Left ventricle myocardium inferior (tissue), 1 donor: ENCODE measurements around the gene ZNF195. TPM values are rescaled to one million over a fixed set of nuclear protein-coding genes. Genes with fewer than 3 reads are reported as not detected.
"Not testable (repeated sequence)": the region's sequence is repeated elsewhere in the genome, so short reads cannot be mapped to it uniquely, and the experiment has no call there.

Source experiments
- DNase-seq: peaks from one replicate; pipeline ENCODE4 v3.0.0-alpha.2; 2020
- H3K27ac ChIP-seq: fragments of 200-600 bp; replicated peaks from 2 replicates; pipeline ENCODE4 v1.8.0; 2021
- H3K27me3 ChIP-seq: fragments of 200-600 bp; 2 replicates; pipeline ENCODE4 v1.8.0; 2021; ENCODE audit warnings: low read depth
- H3K36me3 ChIP-seq: fragments of 200-600 bp; 2 replicates; pipeline ENCODE4 v1.8.0; 2021
- H3K4me1 ChIP-seq: fragments of 200-600 bp; 2 replicates; pipeline ENCODE4 v1.8.0; 2021
- H3K4me3 ChIP-seq: fragments of 200-600 bp; 2 replicates; pipeline ENCODE4 v1.8.0; 2021; ENCODE audit warnings: mild to moderate bottlenecking, moderate library complexity
- H3K9me3 ChIP-seq: fragments of 200-600 bp; replicated peaks from 2 replicates; pipeline ENCODE4 v1.8.0; 2021
- CTCF ChIP-seq: fragments of 200-600 bp; IDR thresholded peaks from 2 replicates; pipeline ENCODE4 v1.8.0; 2021; ENCODE audit warnings: antibody characterized with exemption, mild to moderate bottlenecking, borderline replicate concordance
- intact Hi-C: fragments of 100-400 bp; cut with micrococcal nuclease; formaldehyde crosslinking; loops from one replicate; pipeline ENCODE4 v1.11.0; 2022
- total RNA-seq: library from RNA; stranded (reverse); fragmentation: NEBNext Ultra II Directional; extraction: Animal tissue kit (Norgen Biotek cat#: 25700); gene quantifications from one replicate; pipeline ENCODE4 v1.2.1, GENCODE V29; 2021
- donor health status: DM: no; HTN: yes; CAD: no; lungs with severe emphysema.

Gene ZNF195
- total RNA-seq, 1 donor from 2014 or later = 8.2 TPM

DNA sequence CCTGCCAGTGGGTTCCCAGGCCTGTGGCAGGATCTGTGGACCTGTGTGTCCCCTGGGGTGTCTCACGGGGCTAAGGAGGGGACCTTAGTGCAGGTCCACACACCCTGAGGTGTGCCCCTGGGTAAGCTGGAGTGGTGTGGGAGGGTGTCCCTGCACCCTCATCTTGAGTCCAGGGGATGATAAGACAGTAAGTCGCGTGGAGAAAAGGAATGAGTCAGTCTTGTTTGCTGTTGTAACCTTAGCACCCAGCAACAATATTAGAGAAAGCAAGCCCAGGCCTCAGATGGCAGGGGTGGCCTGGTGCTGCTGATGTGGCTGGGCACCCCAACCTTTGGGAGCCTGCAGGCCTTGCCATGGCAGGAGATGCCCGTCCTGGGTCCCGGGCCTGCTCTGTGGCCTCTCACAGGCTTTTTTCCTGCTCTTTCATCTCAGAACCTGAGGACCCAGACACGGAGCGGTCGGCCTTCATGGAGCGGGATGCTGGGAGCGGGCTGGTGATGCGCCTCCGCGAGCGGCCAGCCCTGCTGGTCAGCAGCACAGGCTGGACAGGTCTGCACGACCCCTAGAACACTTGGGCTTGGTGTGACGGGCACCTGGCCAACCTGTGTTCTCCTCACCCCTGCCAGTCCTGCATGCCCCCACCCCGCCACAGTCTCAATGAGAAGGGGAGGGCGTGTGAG lies 23.4 kb upstream of the ZNF195 start:
- H3K27ac ChIP-seq, H3K9me3 ChIP-seq, DNase-seq, H3K4me3 ChIP-seq, H3K4me1 ChIP-seq, H3K27me3 ChIP-seq, H3K36me3 ChIP-seq: not testable (repeated sequence)
- intact Hi-C loops = loop anchor here (10.0 kb wide), 1 partner anchor 58 kb away; no protein-coding TSS in a partner anchor

- not testable (repeated sequence) for H3K4me3 ChIP-seq, H3K9me3 ChIP-seq, H3K27ac ChIP-seq, H3K36me3 ChIP-seq, H3K4me1 ChIP-seq, H3K27me3 ChIP-seq, DNase-seq
- intact Hi-C loops = loop anchor here (10.0 kb wide), 1 partner anchor 56 kb away; no protein-coding TSS in a partner anchor
Measured at GRCh38 chr11:3401052-3401451, 22.1 kb upstream of the ZNF195 start.

DNA sequence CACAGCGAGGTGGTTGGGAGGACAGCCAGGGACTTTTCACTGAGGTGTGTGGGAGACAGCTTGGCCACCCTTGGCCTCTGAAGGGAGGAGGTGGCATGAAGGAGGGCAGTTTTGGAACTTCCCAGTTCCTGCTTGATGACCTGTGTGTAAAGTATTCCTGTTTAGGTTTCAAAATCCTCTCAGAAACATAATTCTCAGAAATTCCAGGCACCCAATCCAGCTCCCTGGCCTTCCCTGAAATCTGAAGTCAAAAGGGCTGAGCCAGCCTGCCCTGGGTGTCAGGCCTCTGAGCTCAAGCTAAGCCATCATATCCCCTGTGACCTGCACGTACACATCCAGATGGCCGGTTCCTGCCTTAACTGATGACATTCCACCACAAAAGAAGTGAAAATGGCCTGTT lies 19.6 kb upstream of the ZNF195 start:
- H3K36me3 ChIP-seq, H3K4me1 ChIP-seq, H3K4me3 ChIP-seq, H3K9me3 ChIP-seq, DNase-seq, intact Hi-C loops, H3K27me3 ChIP-seq, H3K27ac ChIP-seq: not testable (repeated sequence)

- H3K36me3 ChIP-seq, H3K27me3 ChIP-seq, DNase-seq, H3K27ac ChIP-seq, H3K4me3 ChIP-seq, H3K4me1 ChIP-seq, intact Hi-C loops, H3K9me3 ChIP-seq: not testable (repeated sequence)
Measured at GRCh38 chr11:3398106-3398505, 19.2 kb upstream of the ZNF195 start.

DNA sequence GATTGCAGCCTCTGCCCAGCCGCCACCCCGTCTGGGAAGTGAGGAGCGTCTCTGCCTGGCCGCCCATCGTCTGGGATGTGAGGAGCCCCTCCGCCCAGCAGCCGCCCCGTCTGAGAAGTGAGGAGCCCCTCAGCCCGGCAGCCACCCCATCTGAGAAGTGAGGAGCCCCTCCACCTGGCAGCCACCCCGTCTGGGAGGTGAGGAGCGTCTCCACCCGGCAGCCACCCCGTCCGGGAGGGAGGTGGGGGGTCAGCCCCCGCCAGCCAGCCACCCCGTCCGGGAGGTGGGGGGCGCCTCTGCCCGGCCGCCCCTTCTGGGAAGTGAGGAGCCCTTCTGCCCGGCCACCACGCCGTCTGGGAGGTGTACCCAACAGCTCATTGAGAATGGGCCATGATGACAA lies 18.3 kb upstream of the ZNF195 start:
- H3K27ac ChIP-seq, intact Hi-C loops, H3K4me1 ChIP-seq, DNase-seq, H3K27me3 ChIP-seq, H3K36me3 ChIP-seq, H3K9me3 ChIP-seq, H3K4me3 ChIP-seq: not testable (repeated sequence)

DNA sequence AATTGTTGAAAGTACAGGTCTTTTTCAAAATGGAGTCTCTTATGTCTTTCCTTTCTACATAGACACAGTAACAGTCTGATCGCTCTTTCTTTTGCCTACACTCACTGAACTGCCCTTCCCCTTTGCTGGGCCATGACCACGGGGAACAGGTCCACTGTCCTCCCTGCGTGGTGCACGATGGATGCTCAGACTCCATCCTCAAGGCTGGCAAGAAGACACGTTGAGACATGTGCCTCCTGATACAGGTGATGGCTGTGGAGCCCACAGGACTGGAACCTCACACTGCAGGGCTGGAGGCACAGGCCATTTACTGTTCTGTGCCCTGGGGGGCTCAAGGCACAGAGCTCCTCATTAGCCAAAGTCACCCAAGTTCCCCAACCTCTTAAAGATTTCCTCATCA lies 16.5 kb upstream of the ZNF195 start:
- H3K27ac ChIP-seq, H3K27me3 ChIP-seq, H3K36me3 ChIP-seq, H3K9me3 ChIP-seq, H3K4me1 ChIP-seq, H3K4me3 ChIP-seq, intact Hi-C loops, DNase-seq: not testable (repeated sequence)

DNA sequence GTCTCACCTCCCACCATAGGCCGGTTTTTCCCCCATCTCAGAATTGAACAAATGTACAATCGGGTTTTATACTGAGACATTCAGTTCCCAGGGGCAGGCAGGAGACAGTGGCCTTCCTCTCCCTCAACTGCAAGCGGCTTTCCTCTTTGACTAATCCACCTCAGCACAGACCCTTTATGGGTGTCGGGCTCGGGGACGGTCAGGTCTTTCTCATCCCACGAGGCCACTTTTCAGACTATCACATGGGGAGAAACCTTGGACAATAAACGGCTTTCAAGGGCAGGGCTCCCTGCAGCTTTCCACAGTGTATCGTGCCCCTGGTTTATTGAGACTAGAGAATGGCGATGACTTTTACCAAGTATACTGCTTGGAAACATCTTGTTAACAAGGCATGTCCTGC lies 16.0 kb upstream of the ZNF195 start:
- intact Hi-C loops, H3K4me1 ChIP-seq, H3K27me3 ChIP-seq, H3K4me3 ChIP-seq, H3K9me3 ChIP-seq, DNase-seq, H3K36me3 ChIP-seq, H3K27ac ChIP-seq: not testable (repeated sequence)

GRCh38 chr11:3393450-3393849 lies 14.5 kb upstream of the ZNF195 start:
- intact Hi-C loops, H3K36me3 ChIP-seq, H3K27me3 ChIP-seq, H3K27ac ChIP-seq, H3K4me1 ChIP-seq, H3K4me3 ChIP-seq, DNase-seq, H3K9me3 ChIP-seq: not testable (repeated sequence)

DNA sequence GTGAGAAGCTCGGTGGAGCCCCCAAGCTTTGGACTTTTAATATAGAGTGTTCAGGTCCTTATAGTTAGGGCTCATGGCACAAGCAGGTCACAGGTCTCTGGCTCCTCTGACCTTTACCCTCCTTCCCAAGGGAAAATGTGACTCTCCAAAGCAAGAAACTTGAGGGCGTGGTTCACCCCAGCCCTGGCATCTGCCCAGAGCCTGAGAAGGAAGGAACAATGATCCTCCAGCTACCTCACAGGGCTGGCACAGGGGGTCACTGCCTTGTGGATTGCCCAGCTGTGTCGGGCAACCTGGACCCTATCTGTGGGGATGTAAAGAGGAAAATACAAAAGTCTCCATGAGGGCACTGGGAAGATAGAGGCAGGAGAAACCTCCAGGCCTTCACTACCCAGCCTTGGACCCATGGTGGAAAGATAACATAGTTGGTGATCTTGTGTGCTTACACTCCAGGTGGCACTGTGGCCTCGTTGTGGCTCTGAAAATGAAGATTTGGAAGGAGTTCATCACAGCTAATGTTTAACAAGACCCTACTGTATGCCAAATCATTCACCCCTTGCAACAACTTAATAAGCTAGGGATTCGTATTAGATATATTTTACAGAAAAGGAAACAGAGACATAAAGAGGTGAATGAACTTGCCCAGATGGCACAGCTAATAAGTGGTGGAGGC lies 3.8 kb upstream of the ZNF195 start:
- TF ChIP-seq CTCF = no peak
- H3K4me1 ChIP-seq = peaks cover 17% of the 10 kb centered on the region
- intact Hi-C loops = no loop called here
- no peaks in the 10 kb centered on the region for H3K36me3 ChIP-seq
- no peak overlapping the region for H3K27ac ChIP-seq
- no peak overlapping the region for H3K4me3 ChIP-seq
- no peaks in the 10 kb centered on the region for H3K9me3 ChIP-seq
- H3K27me3 ChIP-seq = no peaks in the 10 kb centered on the region
- no peak for DNase-seq
